Mammary epithelial cell (primary cell): ENCODE measurements around the gene CHST5.

Experiments
- CTCF ChIP-seq, 2 donors: IDR thresholded peaks in 1 of 2; conservative IDR thresholded peaks in 1 of 2; 2 replicates each; pipeline ENCODE4 v1.5.1; 2011 to 2012; ENCODE audit warnings: inconsistent platforms in 2 of 2, low read length in 2 of 2, mild to moderate bottlenecking in 2 of 2, control low read depth in 1 of 2, low read depth in 1 of 2; ENCODE audit not compliant: insufficient read depth in 1 of 2; ENCODE audit errors: extremely low read depth in 1 of 2
- EZH2 ChIP-seq: IDR thresholded peaks from 2 replicates; pipeline ENCODE4 v1.6.1; 2012; ENCODE audit warnings: low read length, inconsistent platforms, borderline replicate concordance

- no peak for TF ChIP-seq CTCF (conservative IDR thresholded peaks at IDR 0.05 in 1 of 2, IDR thresholded peaks at IDR 0.05 in 1 of 2; ENCODE audit: extremely low read depth in 1 of 2, insufficient read depth in 1 of 2, low read depth in 1 of 2, low read length in 2 of 2)
- TF ChIP-seq EZH2 = no peak
These were observed 50.5 kb downstream of the CHST5 start for GRCh38 chr16:75485230-75486013.
